HG03060 (cell line): ENCODE measurements around the gene FCAMR.
"Not testable (repeated sequence)": the region's sequence is repeated elsewhere in the genome, so short reads cannot be mapped to it uniquely, and the experiment has no call there.

Source experiments
- ATAC-seq: cut with Tn5 transposase; IDR thresholded peaks from one replicate; pipeline ENCODE4 v1.9.1; 2021; ENCODE audit warnings: low read depth, moderate number of reproducible peaks; ENCODE audit not compliant: unreplicated experiment

Gene FCAMR

GRCh38 chr1:206937425-206937824, 32.8 kb downstream of the FCAMR start:
- no peak for ATAC-seq

GRCh38 chr1:206935491-206936067, 34.7 kb downstream of the FCAMR start:
- no peak for ATAC-seq

- no peak for ATAC-seq
These were observed 36.8 kb downstream of the FCAMR start for GRCh38 chr1:206933333-206933945.

- ATAC-seq = no peak
These were observed 38.1 kb downstream of the FCAMR start for GRCh38 chr1:206932177-206932576.

GRCh38 chr1:206931709-206932108, 38.6 kb downstream of the FCAMR start:
- ATAC-seq = no peak

GRCh38 chr1:206930210-206930798, 40.0 kb downstream of the FCAMR start:
- peak; percentile 63 for ATAC-seq

- no peak for ATAC-seq
These were observed 40.7 kb downstream of the FCAMR start for GRCh38 chr1:206929524-206929923.

- ATAC-seq = no peak
These were observed 44.0 kb downstream of the FCAMR start for GRCh38 chr1:206926286-206926685.

GRCh38 chr1:206925106-206925736, 45.0 kb downstream of the FCAMR start:
- ATAC-seq = peak; percentile 66

- peak; percentile 4 for ATAC-seq
These were observed 45.6 kb downstream of the FCAMR start for GRCh38 chr1:206924592-206925105.

GRCh38 chr1:206923961-206924557, 46.2 kb downstream of the FCAMR start:
- ATAC-seq = not testable (repeated sequence)

- ATAC-seq = no peak
These were observed 47.0 kb downstream of the FCAMR start for GRCh38 chr1:206923009-206923960.

GRCh38 chr1:206922524-206922923, 47.7 kb downstream of the FCAMR start:
- no peak for ATAC-seq

- no peak for ATAC-seq
These were observed 48.4 kb downstream of the FCAMR start, which contains the start of gene FCMR for GRCh38 chr1:206921772-206922265. Gene FCMR, minus strand, starts transcription at chr1:206921941. Its CDS starts 87 bp downstream, at chr1:206921854.

GRCh38 chr1:206918076-206918475, 52.2 kb downstream of the FCAMR start:
- no peak for ATAC-seq

GRCh38 chr1:206916000-206916709, 54.1 kb downstream of the FCAMR start:
- no peak for ATAC-seq

GRCh38 chr1:206915030-206915735, 55.1 kb downstream of the FCAMR start:
- ATAC-seq = no peak

- ATAC-seq = no peak
These were observed 56.3 kb downstream of the FCAMR start for GRCh38 chr1:206913766-206914537.
